H1 (cell line): ENCODE measurements around the gene UBB. TPM values are rescaled to one million over a fixed set of nuclear protein-coding genes. Genes with fewer than 3 reads are reported as not detected.
A peak's percentile ranks its signal among the peaks of the same experiment; 100 is the strongest.

Experiments used
- CTCF ChIA-PET: fragments of 300-600 bp; sonication (Branson Sonifier 250); formaldehyde crosslinking; loops from one replicate; lab custom pipeline; 2021; ENCODE audit not compliant: partially characterized antibody; lab: Charles Lee
- POLR2A ChIA-PET: fragments of 300-600 bp; sonication (Branson Sonifier 250); formaldehyde crosslinking; loops from one replicate; lab custom pipeline; 2021; ENCODE audit warnings: inconsistent platforms; ENCODE audit not compliant: partially characterized antibody; lab: Charles Lee
- DNase-seq, 2 experiments: peaks; one replicate each; pipeline versions ENCODE4 v3.0.0 to v3.0.0-alpha.2; 2010 to 2022; ENCODE audit warnings: low spot score in 2 of 2, low read depth in 1 of 2, mixed read lengths in 1 of 2
- FAIRE-seq: peaks from 2 replicates; lab custom pipeline; 2011; peaks lifted over from hg19 to GRCh38; lab: Jason Lieb, UNC
- H2AFZ ChIP-seq: 2 replicates; pipeline ENCODE4 v1.8.1; 2012; ENCODE audit warnings: low read length, inconsistent platforms
- H2AK5ac ChIP-seq: 2 replicates; pipeline ENCODE4 v1.6.1; 2013; ENCODE audit warnings: low read depth, low read length
- H2BK120ac ChIP-seq: replicated peaks from 2 replicates; pipeline ENCODE3; 2013; ENCODE audit warnings: low read depth, low read length, inconsistent platforms
- H2BK12ac ChIP-seq: 2 replicates; pipeline ENCODE4 v1.6.1; 2013; ENCODE audit warnings: low read depth, low read length
- H2BK15ac ChIP-seq: 2 replicates; pipeline ENCODE4 v1.6.1; 2013; ENCODE audit warnings: low read length
- H2BK20ac ChIP-seq: 2 replicates; pipeline ENCODE4 v1.6.1; 2013; ENCODE audit warnings: low read length
- H2BK5ac ChIP-seq: 2 replicates; pipeline ENCODE4 v1.6.1; 2013; ENCODE audit warnings: low read depth, low read length
- H3K14ac ChIP-seq: 2 replicates; pipeline ENCODE4 v1.6.1; 2013; ENCODE audit warnings: inconsistent platforms; ENCODE audit not compliant: insufficient read length
- H3K18ac ChIP-seq: 2 replicates; pipeline ENCODE4 v1.6.1; 2013; ENCODE audit warnings: low read length; ENCODE audit errors: extremely low read depth
- H3K23ac ChIP-seq: 2 replicates; pipeline ENCODE4 v1.6.1; 2013; ENCODE audit warnings: inconsistent platforms; ENCODE audit not compliant: insufficient read length
- H3K23me2 ChIP-seq: 2 replicates; pipeline ENCODE4 v1.6.1; 2013; ENCODE audit warnings: low read depth, low read length
- H3K27ac ChIP-seq: 2 replicates; pipeline ENCODE4 v1.6.1; 2011; ENCODE audit warnings: low read depth, low read length, inconsistent platforms
- H3K27me3 ChIP-seq, 4 experiments: replicated peaks in 1 of 4; 1 replicate in 1 of 4; 2 replicates in 3 of 4; pipeline versions ENCODE4 v1.6.1 to v1.8.1; 2011 to 2013; ENCODE audit warnings: low read length in 3 of 4, mild to moderate bottlenecking in 3 of 4, inconsistent platforms in 2 of 4, mixed read lengths in 2 of 4, moderate library complexity in 1 of 4; ENCODE audit not compliant: control insufficient read depth in 3 of 4, insufficient read depth in 3 of 4; ENCODE audit errors: extremely low read depth in 1 of 4
- H3K36me3 ChIP-seq, 4 experiments: 2 replicates each; pipeline versions ENCODE4 v1.6.1 to v1.8.1; 2011 to 2013; ENCODE audit warnings: mild to moderate bottlenecking in 4 of 4, low read length in 3 of 4, moderate library complexity in 2 of 4, control low read depth in 1 of 4, inconsistent platforms in 1 of 4; ENCODE audit not compliant: insufficient read depth in 4 of 4, control insufficient read depth in 2 of 4
- H3K4ac ChIP-seq: replicated peaks from 2 replicates; pipeline ENCODE3; 2013; ENCODE audit warnings: low read length, low read depth, mixed read lengths, inconsistent platforms; ENCODE audit not compliant: insufficient read length
- H3K4me1 ChIP-seq, 4 experiments: replicated peaks in 1 of 4; 1 replicate in 1 of 4; 2 replicates in 3 of 4; pipeline versions ENCODE4 v1.6.1 to v1.8.1; 2011 to 2013; ENCODE audit warnings: low read length in 3 of 4, inconsistent platforms in 2 of 4, mixed read lengths in 1 of 4; ENCODE audit not compliant: insufficient read depth in 4 of 4, control insufficient read depth in 3 of 4
- H3K4me2 ChIP-seq, 2 experiments: 2 replicates each; pipeline versions ENCODE4 v1.6.1 to v1.8.1; 2011 to 2013; ENCODE audit warnings: low read depth in 2 of 2, low read length in 2 of 2, control low read depth in 1 of 2, inconsistent platforms in 1 of 2, mild to moderate bottlenecking in 1 of 2; ENCODE audit not compliant: insufficient read depth in 1 of 2
- H3K4me3 ChIP-seq, 4 experiments: fragments of 200-600, 300-600 bp in 1 of 4; sonication (generic), shearing (Covaris generic), sonication (Bioruptor Twin) in 1 of 4; 2 replicates each; pipeline versions ENCODE4 v1.5.1 to v1.8.1; 2011 to 2016; ENCODE audit warnings: low read length in 4 of 4, low read depth in 3 of 4, control low read depth in 2 of 4, inconsistent platforms in 2 of 4, mild to moderate bottlenecking in 2 of 4, mixed read lengths in 1 of 4, moderate library complexity in 1 of 4; ENCODE audit not compliant: insufficient read depth in 2 of 4; ENCODE audit errors: extremely low read depth in 1 of 4
- H3K56ac ChIP-seq: replicated peaks from 2 replicates; pipeline ENCODE3; 2013; ENCODE audit warnings: low read depth, mild to moderate bottlenecking, mixed read lengths, low read length, inconsistent platforms; ENCODE audit not compliant: insufficient read length
- H3K79me1 ChIP-seq: 2 replicates; pipeline ENCODE4 v1.6.1; 2013; ENCODE audit warnings: low read depth, low read length, control low read depth
- H3K79me2 ChIP-seq, 2 experiments: 2 replicates each; pipeline versions ENCODE4 v1.6.1 to v1.8.1; 2012 to 2013; ENCODE audit warnings: low read length in 2 of 2, mild to moderate bottlenecking in 2 of 2, inconsistent platforms in 1 of 2; ENCODE audit not compliant: insufficient read depth in 2 of 2, control insufficient read depth in 1 of 2
- H3K9ac ChIP-seq, 4 experiments: replicated peaks in 1 of 4; 1 replicate in 1 of 4; 2 replicates in 3 of 4; pipeline versions ENCODE4 v1.6.1 to v1.8.1; 2011 to 2013; ENCODE audit warnings: low read depth in 3 of 4, low read length in 3 of 4, control low read depth in 2 of 4, mild to moderate bottlenecking in 2 of 4, moderate library complexity in 2 of 4, inconsistent platforms in 1 of 4; ENCODE audit errors: extremely low read depth in 1 of 4
- H3K9me3 ChIP-seq, 2 experiments: 2 replicates each; pipeline versions ENCODE4 v1.6.1 to v1.8.1; 2012 to 2013; ENCODE audit warnings: mild to moderate bottlenecking in 2 of 2, moderate library complexity in 2 of 2, control low read depth in 1 of 2, inconsistent platforms in 1 of 2, low read depth in 1 of 2, low read length in 1 of 2, mixed read lengths in 1 of 2; ENCODE audit not compliant: insufficient read depth in 2 of 2
- H4K20me1 ChIP-seq, 2 experiments: replicated peaks in 1 of 2; 2 replicates each; pipeline versions ENCODE3 to v1.8.1; 2011 to 2013; ENCODE audit warnings: inconsistent platforms in 2 of 2, low read length in 2 of 2, mild to moderate bottlenecking in 1 of 2; ENCODE audit not compliant: insufficient read depth in 2 of 2, control insufficient read depth in 1 of 2
- H4K5ac ChIP-seq: 2 replicates; pipeline ENCODE4 v1.6.1; 2013; ENCODE audit warnings: low read length, low read depth, mixed read lengths, inconsistent platforms; ENCODE audit not compliant: insufficient read length
- H4K8ac ChIP-seq: 2 replicates; pipeline ENCODE4 v1.8.0; 2013; ENCODE audit warnings: mild to moderate bottlenecking, moderate library complexity, low read length, inconsistent platforms; ENCODE audit not compliant: insufficient read depth; ENCODE audit errors: extremely low read depth
- H4K91ac ChIP-seq: replicated peaks from 2 replicates; pipeline ENCODE3; 2013; ENCODE audit warnings: low read length, mixed read lengths, inconsistent platforms; ENCODE audit not compliant: insufficient read length
- HDAC2 ChIP-seq, 2 experiments: fragments of 300-600 bp in 1 of 2; sonication (generic) in 1 of 2; IDR thresholded peaks; 2 replicates each; pipeline ENCODE4 v1.6.1; 2011 to 2012; ENCODE audit warnings: low read depth in 2 of 2, low read length in 2 of 2, mild to moderate bottlenecking in 2 of 2, moderate library complexity in 2 of 2, borderline replicate concordance in 1 of 2, inconsistent platforms in 1 of 2
- KDM4A ChIP-seq: IDR thresholded peaks from one replicate; pipeline ENCODE4 v1.7.1; 2012; ENCODE audit warnings: low read depth, mild to moderate bottlenecking, moderate library complexity, low read length, inconsistent platforms; ENCODE audit not compliant: severe bottlenecking
- SIN3A ChIP-seq, 2 experiments: IDR thresholded peaks in 1 of 2; conservative IDR thresholded peaks in 1 of 2; 2 replicates each; pipeline ENCODE4 v1.6.1; 2011 to 2012; ENCODE audit warnings: low read length in 2 of 2, improper control_type of control experiment in 1 of 2, low read depth in 1 of 2, mild to moderate bottlenecking in 1 of 2
- SP1 ChIP-seq: IDR thresholded peaks from 2 replicates; pipeline ENCODE4 v1.6.1; 2011; ENCODE audit warnings: low read depth, low read length
- WGBS, 2 experiments: shearing (Covaris generic) in 1 of 2; methylation state at CpG; one replicate each; pipeline versions ENCODE4 v1.1.6 to v1.1.7; 2013 to 2015; ENCODE audit warnings: low lambda C conversion rate in 2 of 2, mixed read lengths in 2 of 2, inconsistent platforms in 1 of 2, low coverage in 1 of 2, missing lambda C conversion rate in 1 of 2; ENCODE audit not compliant: insufficient replicate concordance in 2 of 2, insufficient coverage in 1 of 2, insufficient read length in 1 of 2; ENCODE audit errors: extremely low coverage in 1 of 2, missing lambda C conversion rate in 1 of 2; 5-methylcytosine and 5-hydroxymethylcytosine counted together
- polyA plus RNA-seq, 7 experiments: library from polyadenylated mRNA; depleted of rRNA in 3 of 7; stranded (reverse) in 5 of 7; unstranded in 2 of 7; fragments of >200 nt in 5 of 7; fragments of 200-250 nt in 2 of 7; gene quantifications; 1 replicate in 5 of 7; 2 replicates in 1 of 7; 4 replicates in 1 of 7; pipeline versions ENCODE4 v1.2.1 to v1.2.3, GENCODE V29; 2011 to 2013; ENCODE audit warnings: missing spikeins in 2 of 7, mixed read lengths in 2 of 7
- total RNA-seq: library from RNA; stranded (reverse); fragmentation: NEBNext Ultra II Directional; extraction: Animal tissue kit (Norgen Biotek cat#: 25700); gene quantifications from 2 replicates; pipeline ENCODE4 v1.2.1, GENCODE V29; 2021
- TF ChIP-seq, protein P1 (sequence below), 3 experiments: IDR thresholded peaks; 1 replicate in 2 of 3; 2 replicates in 1 of 3; pipeline versions ENCODE4 v1.5.1 to v1.6.1; 2011; ENCODE audit warnings: low read length in 3 of 3, mild to moderate bottlenecking in 3 of 3, inconsistent platforms in 2 of 3, low read depth in 1 of 3, moderate library complexity in 1 of 3; ENCODE audit not compliant: insufficient read depth in 1 of 3; ENCODE audit errors: control extremely low read depth in 1 of 3

UBB gene
- total and polyA plus RNA-seq, 2 of the 8 experiments (the other 6 are each of a cell fraction or from before 2014, with no cell fraction given) = 1,597 to 1,605 TPM

DNA sequence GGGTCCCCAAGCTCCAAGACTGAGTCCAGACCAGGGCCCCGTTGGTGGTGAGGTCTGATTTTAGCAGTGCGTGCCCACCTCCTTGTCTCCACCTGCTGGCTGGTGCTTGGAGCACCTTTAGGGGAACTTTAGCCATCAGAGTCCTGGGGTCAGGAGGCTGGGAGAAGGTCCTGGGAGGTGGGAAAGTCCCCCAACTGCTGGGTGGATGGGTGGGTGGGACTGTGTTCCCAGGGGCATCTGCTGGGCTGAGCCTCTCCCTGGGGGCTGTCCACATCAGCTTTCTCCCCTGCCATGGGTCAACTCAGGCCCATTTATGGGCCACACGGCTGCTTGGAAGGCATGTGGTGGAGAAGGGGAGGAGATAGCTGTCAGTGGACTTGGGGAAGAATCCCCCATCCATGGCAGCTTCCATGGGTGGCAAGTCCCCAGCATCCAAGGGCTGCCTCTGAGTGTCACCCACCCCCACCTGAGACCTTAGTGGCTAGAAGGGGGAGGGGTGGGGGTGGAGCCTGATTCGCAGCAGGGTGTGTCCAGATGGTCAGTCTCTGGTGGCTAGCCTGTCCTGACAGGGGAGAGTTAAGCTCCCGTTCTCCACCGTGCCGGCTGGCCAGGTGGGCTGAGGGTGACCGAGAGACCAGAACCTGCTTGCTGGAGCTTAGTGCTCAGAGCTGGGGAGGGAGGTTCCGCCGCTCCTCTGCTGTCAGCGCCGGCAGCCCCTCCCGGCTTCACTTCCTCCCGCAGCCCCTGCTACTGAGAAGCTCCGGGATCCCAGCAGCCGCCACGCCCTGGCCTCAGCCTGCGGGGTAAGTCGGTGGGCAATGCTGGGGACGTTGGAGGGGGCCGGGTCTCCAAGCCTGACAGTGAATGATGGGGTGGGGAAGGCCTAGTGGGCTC, 34.4 kb downstream of the UBB start, which contains the start of gene TRPV2:
TSS of gene TRPV2 (plus strand) at position 541 of the 894 bp plus-strand sequence. CDS start 2,098 bp downstream, outside the sequence.
- peak within 1 kb of the TSS; percentile 27; the same call in 1 of the 2 replicates for H2BK5ac ChIP-seq
- no peak within 1 kb of the TSS for H4K8ac ChIP-seq
- H3K4me2 ChIP-seq = no peak within 1 kb of the TSS; a peak in 2 of 4 replicates
- H4K5ac ChIP-seq = no peak within 1 kb of the TSS
- H4K20me1 ChIP-seq = no peaks in the 10 kb centered on the region
- WGBS, 2 experiments = 82% methylated on average over 19 of the region's 21 CpGs; no CpG with 5 or more reads in 1 of the 2 experiments
- H3K79me1 ChIP-seq = no peaks in the 10 kb centered on the region
- H3K79me2 ChIP-seq = no peaks in the 10 kb centered on the region
- DNase-seq (peak in 1 of 2 experiments; percentile 73), FAIRE-seq (no peak)
- CTCF ChIA-PET = interaction anchor here (0.7 to 6.2 kb wide), 20 partner anchors 12 to 369 kb away, joined by 3 to 53 read pairs (median 4); no protein-coding TSS in a partner anchor
- H3K4me1 ChIP-seq = peaks cover 0 to 12% (median 5%) of the 10 kb centered on the region in 4 experiments; a peak in 6 of 7 replicates
- peak within 1 kb of the TSS; percentile 52 for H4K91ac ChIP-seq
- no peak within 1 kb of the TSS for H3K23ac ChIP-seq
- H2BK12ac ChIP-seq = 0 out of 2 replicates have a peak within 1 kb of the TSS, but pooled peaks have one; percentile 27
- H3K9ac ChIP-seq = no peak within 1 kb of the TSS
- H3K18ac ChIP-seq = peak within 1 kb of the TSS; percentile 60
- H3K27me3 ChIP-seq = no peaks in the 10 kb centered on the region
- H2AFZ ChIP-seq = no peak within 1 kb of the TSS
- H3K56ac ChIP-seq = no peak within 1 kb of the TSS
- no peaks in the 10 kb centered on the region for H3K23me2 ChIP-seq
- H3K36me3 ChIP-seq = no peaks in the 10 kb centered on the region
- H3K14ac ChIP-seq = no peak within 1 kb of the TSS
- POLR2A ChIA-PET = interaction anchor here (0.6 to 9.2 kb wide), 8 partner anchors 13 to 337 kb away, joined by 3 to 78 read pairs (median 5); partner anchors contain the start of gene UBB
- no peak within 1 kb of the TSS for H3K4me3 ChIP-seq
- H2BK15ac ChIP-seq = 0 out of 2 replicates have a peak within 1 kb of the TSS, but pooled peaks have one; percentile 88
- H3K4ac ChIP-seq = no peak within 1 kb of the TSS
- no peak within 1 kb of the TSS for H3K27ac ChIP-seq
- H3K9me3 ChIP-seq = no peaks in the 10 kb centered on the region
- H2BK20ac ChIP-seq = no peak within 1 kb of the TSS
- H2BK120ac ChIP-seq = no peak within 1 kb of the TSS
- H2AK5ac ChIP-seq = no peak within 1 kb of the TSS
- TF ChIP-seq, protein P1, sequence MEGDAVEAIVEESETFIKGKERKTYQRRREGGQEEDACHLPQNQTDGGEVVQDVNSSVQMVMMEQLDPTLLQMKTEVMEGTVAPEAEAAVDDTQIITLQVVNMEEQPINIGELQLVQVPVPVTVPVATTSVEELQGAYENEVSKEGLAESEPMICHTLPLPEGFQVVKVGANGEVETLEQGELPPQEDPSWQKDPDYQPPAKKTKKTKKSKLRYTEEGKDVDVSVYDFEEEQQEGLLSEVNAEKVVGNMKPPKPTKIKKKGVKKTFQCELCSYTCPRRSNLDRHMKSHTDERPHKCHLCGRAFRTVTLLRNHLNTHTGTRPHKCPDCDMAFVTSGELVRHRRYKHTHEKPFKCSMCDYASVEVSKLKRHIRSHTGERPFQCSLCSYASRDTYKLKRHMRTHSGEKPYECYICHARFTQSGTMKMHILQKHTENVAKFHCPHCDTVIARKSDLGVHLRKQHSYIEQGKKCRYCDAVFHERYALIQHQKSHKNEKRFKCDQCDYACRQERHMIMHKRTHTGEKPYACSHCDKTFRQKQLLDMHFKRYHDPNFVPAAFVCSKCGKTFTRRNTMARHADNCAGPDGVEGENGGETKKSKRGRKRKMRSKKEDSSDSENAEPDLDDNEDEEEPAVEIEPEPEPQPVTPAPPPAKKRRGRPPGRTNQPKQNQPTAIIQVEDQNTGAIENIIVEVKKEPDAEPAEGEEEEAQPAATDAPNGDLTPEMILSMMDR (IDR thresholded peaks at IDR 0.05; ENCODE audit: control extremely low read depth in 1 of 3, insufficient read depth in 1 of 3, low read depth in 1 of 3, low read length in 3 of 3) = peak; percentile 81 to 84 (median 82)
- TF ChIP-seq SIN3A (conservative IDR thresholded peaks at IDR 0.05 in 1 of 2, IDR thresholded peaks at IDR 0.05 in 1 of 2; ENCODE audit: low read depth in 1 of 2, low read length in 2 of 2) (no peak), KDM4A (no peak), HDAC2 (IDR thresholded peaks at IDR 0.05; ENCODE audit: borderline replicate concordance in 1 of 2, low read depth in 2 of 2, low read length in 2 of 2) (no peak), SP1 (no peak)
